SK-N-MC (cell line): ENCODE data around the gene SLIRP.

Experiments used
- EZH2 ChIP-seq: fragments of 200-600 bp; sonication (generic); IDR thresholded peaks from one replicate; pipeline ENCODE4 v1.6.1; 2017; ENCODE audit warnings: antibody characterized with exemption
- POLR2AphosphoS5 ChIP-seq: IDR thresholded peaks from 2 replicates; pipeline ENCODE4 v1.6.1; 2012; ENCODE audit warnings: mild to moderate bottlenecking, low read depth, low read length, borderline replicate concordance

- TF ChIP-seq POLR2AphosphoS5 (no peak), EZH2 (no peak)
These were observed 33.0 kb upstream of the SLIRP start for GRCh38 chr14:77674931-77675330.
